Measurements from ENCODE around the gene IL34. TPM values are rescaled to one million over a fixed set of nuclear protein-coding genes. Genes with fewer than 3 reads are reported as not detected.

Gene IL34
- polyA plus RNA-seq, 1 donor from 2014 or later, result 3.0 TPM

DNA sequence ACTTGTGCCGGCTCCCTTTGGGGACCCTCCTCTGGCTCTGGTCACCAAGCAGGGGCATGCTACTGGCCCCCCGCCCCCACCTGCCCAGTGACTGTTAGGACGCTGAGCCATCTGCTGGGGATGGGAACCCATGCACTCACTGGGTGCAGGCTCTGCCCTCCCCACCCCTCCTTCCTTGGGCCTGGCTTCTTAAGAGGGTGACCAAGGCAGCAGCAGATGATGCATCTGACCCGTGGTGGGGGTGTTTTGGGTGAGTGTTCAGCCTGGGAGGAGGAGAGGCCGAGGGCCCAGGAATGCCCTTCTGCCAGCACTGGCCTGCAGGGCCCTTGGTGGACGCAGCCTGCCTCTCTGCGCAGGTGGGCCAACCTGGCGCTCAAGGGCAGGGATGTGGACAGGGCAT, 58.7 kb downstream of the IL34 start:
- Histone ChIP-seq H3K27ac (ENCODE audit: low read length) (no peak overlapping the region), H3K9me2 (ENCODE audit: insufficient read depth, low read length) (no peaks in the 10 kb centered on the region), H3K4me2 (ENCODE audit: low read length) (no peak overlapping the region)

DNA sequence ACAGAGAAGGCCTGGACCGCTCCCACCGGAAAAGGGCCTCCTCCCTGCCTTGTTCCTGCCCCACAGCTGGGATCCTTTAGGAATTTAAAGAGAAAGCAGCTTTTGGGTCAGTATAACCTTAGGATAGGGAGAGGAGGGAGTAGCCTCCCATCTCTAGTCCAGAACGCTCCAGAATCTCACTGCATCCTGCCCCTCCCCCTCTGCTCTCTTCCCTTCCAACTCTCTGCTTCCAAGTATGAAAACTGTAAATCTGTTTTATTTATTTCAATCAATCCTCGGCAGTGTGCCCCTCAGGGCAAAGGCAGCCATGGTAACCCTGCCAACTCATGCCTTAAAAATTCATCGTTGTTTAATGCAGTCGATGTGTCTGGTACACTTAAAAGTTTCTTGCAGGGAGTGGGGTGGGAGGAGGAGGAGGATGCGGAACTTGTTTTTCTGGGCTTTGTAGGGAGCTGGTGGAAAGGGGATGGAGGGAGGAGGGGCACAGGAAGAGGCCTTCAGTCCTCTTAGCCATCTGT, 60.6 kb downstream of the IL34 start:
- Histone ChIP-seq H3K27ac (ENCODE audit: low read length) (no peak overlapping the region), H3K36me3 (ENCODE audit: insufficient read depth, low read length) (no peaks in the 10 kb centered on the region), H2AFZ (ENCODE audit: low read depth, low read length) (no peak overlapping the region)

More for the DNA sequence above, 58.7 kb downstream of the IL34 start:
- no peaks in the 10 kb centered on the region for H3K9me3 ChIP-seq (ENCODE audit: low read length)
- H3K4me3 ChIP-seq (ENCODE audit: low read length), result no peak overlapping the region
- no peak overlapping the region for H3K9ac ChIP-seq (ENCODE audit: low read length)
- no peaks in the 10 kb centered on the region for H3K36me3 ChIP-seq (ENCODE audit: insufficient read depth, low read length)
- no peaks in the 10 kb centered on the region for H3F3A ChIP-seq (ENCODE audit: insufficient read depth, low read length, poor library complexity, severe bottlenecking)
- no peaks in the 10 kb centered on the region for H3K79me2 ChIP-seq (replicated peaks; ENCODE audit: insufficient read depth, low read length)
- TF ChIP-seq, protein P1, sequence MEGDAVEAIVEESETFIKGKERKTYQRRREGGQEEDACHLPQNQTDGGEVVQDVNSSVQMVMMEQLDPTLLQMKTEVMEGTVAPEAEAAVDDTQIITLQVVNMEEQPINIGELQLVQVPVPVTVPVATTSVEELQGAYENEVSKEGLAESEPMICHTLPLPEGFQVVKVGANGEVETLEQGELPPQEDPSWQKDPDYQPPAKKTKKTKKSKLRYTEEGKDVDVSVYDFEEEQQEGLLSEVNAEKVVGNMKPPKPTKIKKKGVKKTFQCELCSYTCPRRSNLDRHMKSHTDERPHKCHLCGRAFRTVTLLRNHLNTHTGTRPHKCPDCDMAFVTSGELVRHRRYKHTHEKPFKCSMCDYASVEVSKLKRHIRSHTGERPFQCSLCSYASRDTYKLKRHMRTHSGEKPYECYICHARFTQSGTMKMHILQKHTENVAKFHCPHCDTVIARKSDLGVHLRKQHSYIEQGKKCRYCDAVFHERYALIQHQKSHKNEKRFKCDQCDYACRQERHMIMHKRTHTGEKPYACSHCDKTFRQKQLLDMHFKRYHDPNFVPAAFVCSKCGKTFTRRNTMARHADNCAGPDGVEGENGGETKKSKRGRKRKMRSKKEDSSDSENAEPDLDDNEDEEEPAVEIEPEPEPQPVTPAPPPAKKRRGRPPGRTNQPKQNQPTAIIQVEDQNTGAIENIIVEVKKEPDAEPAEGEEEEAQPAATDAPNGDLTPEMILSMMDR (IDR thresholded peaks at IDR 0.05; ENCODE audit: poor library complexity, severe bottlenecking), result no peak
- TF ChIP-seq RAD21 (conservative IDR thresholded peaks at IDR 0.05) (no peak), SMC3 (conservative IDR thresholded peaks at IDR 0.05; ENCODE audit: poor library complexity) (no peak), TAF1 (IDR thresholded peaks at IDR 0.05; ENCODE audit: low read depth) (no peak), EZH2 (IDR thresholded peaks at IDR 0.05; ENCODE audit: borderline replicate concordance, insufficient read depth, low read length, poor library complexity, severe bottlenecking) (no peak), MXI1 (conservative IDR thresholded peaks at IDR 0.05; ENCODE audit: poor library complexity, severe bottlenecking) (no peak), EP300 (conservative IDR thresholded peaks at IDR 0.05; ENCODE audit: poor library complexity, severe bottlenecking) (no peak), POLR2AphosphoS5 (IDR thresholded peaks at IDR 0.05) (no peak)
- no peaks in the 10 kb centered on the region for H3K27me3 ChIP-seq (ENCODE audit: insufficient read depth, low read depth, low read length)
- H4K20me1 ChIP-seq (ENCODE audit: insufficient read depth), result no peaks in the 10 kb centered on the region
- H2AFZ ChIP-seq (ENCODE audit: low read depth, low read length), result no peak overlapping the region

More for the DNA sequence above, 60.6 kb downstream of the IL34 start:
- Histone ChIP-seq H3K4me3 (ENCODE audit: low read length) (no peak overlapping the region), H3K4me2 (ENCODE audit: low read length) (no peak overlapping the region), H4K20me1 (ENCODE audit: insufficient read depth) (no peaks in the 10 kb centered on the region), H3K9me3 (ENCODE audit: low read length) (no peaks in the 10 kb centered on the region), H3F3A (ENCODE audit: insufficient read depth, low read length, poor library complexity, severe bottlenecking) (no peaks in the 10 kb centered on the region), H3K79me2 (replicated peaks; ENCODE audit: insufficient read depth, low read length) (no peaks in the 10 kb centered on the region), H3K27me3 (ENCODE audit: insufficient read depth, low read depth, low read length) (no peaks in the 10 kb centered on the region), H3K9me2 (ENCODE audit: insufficient read depth, low read length) (no peaks in the 10 kb centered on the region), H3K9ac (ENCODE audit: low read length) (no peak overlapping the region)
- TF ChIP-seq EP300 (conservative IDR thresholded peaks at IDR 0.05; ENCODE audit: poor library complexity, severe bottlenecking) (no peak), TAF1 (IDR thresholded peaks at IDR 0.05; ENCODE audit: low read depth) (no peak), RAD21 (conservative IDR thresholded peaks at IDR 0.05) (no peak), POLR2AphosphoS5 (IDR thresholded peaks at IDR 0.05) (no peak), EZH2 (IDR thresholded peaks at IDR 0.05; ENCODE audit: borderline replicate concordance, insufficient read depth, low read length, poor library complexity, severe bottlenecking) (no peak), SMC3 (conservative IDR thresholded peaks at IDR 0.05; ENCODE audit: poor library complexity) (no peak), MXI1 (conservative IDR thresholded peaks at IDR 0.05; ENCODE audit: poor library complexity, severe bottlenecking) (no peak)
- TF ChIP-seq, protein P2, sequence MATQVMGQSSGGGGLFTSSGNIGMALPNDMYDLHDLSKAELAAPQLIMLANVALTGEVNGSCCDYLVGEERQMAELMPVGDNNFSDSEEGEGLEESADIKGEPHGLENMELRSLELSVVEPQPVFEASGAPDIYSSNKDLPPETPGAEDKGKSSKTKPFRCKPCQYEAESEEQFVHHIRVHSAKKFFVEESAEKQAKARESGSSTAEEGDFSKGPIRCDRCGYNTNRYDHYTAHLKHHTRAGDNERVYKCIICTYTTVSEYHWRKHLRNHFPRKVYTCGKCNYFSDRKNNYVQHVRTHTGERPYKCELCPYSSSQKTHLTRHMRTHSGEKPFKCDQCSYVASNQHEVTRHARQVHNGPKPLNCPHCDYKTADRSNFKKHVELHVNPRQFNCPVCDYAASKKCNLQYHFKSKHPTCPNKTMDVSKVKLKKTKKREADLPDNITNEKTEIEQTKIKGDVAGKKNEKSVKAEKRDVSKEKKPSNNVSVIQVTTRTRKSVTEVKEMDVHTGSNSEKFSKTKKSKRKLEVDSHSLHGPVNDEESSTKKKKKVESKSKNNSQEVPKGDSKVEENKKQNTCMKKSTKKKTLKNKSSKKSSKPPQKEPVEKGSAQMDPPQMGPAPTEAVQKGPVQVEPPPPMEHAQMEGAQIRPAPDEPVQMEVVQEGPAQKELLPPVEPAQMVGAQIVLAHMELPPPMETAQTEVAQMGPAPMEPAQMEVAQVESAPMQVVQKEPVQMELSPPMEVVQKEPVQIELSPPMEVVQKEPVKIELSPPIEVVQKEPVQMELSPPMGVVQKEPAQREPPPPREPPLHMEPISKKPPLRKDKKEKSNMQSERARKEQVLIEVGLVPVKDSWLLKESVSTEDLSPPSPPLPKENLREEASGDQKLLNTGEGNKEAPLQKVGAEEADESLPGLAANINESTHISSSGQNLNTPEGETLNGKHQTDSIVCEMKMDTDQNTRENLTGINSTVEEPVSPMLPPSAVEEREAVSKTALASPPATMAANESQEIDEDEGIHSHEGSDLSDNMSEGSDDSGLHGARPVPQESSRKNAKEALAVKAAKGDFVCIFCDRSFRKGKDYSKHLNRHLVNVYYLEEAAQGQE (IDR thresholded peaks at IDR 0.05; ENCODE audit: borderline replicate concordance), result no peak
- TF ChIP-seq, protein P1 (IDR thresholded peaks at IDR 0.05; ENCODE audit: poor library complexity, severe bottlenecking), result no peak

All from neural cell (in vitro differentiated cells).